Body of pancreas (tissue), 4 donors: ENCODE measurements around the gene NPAS1. TPM values are rescaled to one million over a fixed set of nuclear protein-coding genes. Genes with fewer than 3 reads are reported as not detected.
"Not testable (repeated sequence)": the region's sequence is repeated elsewhere in the genome, so short reads cannot be mapped to it uniquely, and the experiment has no call there.

ENCODE experiments used
- ATAC-seq: fragments of 150-250 bp; one replicate; pipeline ENCODE4 v1.9.1; 2016
- DNase-seq, 4 donors: peaks; one replicate each; pipeline ENCODE4 v3.0.0-alpha.2; 2019
- H3K27ac ChIP-seq, 4 donors: fragments of 200-600 bp; sonication (generic); 1 replicate in 3 of 4; 2 replicates in 1 of 4; pipeline versions ENCODE4 v1.5.1 to v1.6.1; 2016 to 2019; ENCODE audit warnings: mild to moderate bottlenecking in 1 of 4, mixed read lengths in 1 of 4, moderate library complexity in 1 of 4
- H3K27me3 ChIP-seq, 2 donors: fragments of 200-600 bp; sonication (generic); one replicate each; pipeline ENCODE4 v1.6.0; 2016; ENCODE audit warnings: mild to moderate bottlenecking in 1 of 2
- H3K36me3 ChIP-seq, 2 donors: fragments of 200-600 bp; sonication (generic); replicated peaks in 1 of 2; 2 replicates each; pipeline ENCODE4 v1.5.1; 2016; ENCODE audit warnings: low read depth in 2 of 2; ENCODE audit not compliant: insufficient read depth in 1 of 2
- H3K4me1 ChIP-seq: fragments of 200-600 bp; sonication (generic); one replicate; pipeline ENCODE4 v1.6.0; 2016
- H3K4me3 ChIP-seq, 2 donors: fragments of 200-600 bp; sonication (generic); 1 replicate in 1 of 2; 2 replicates in 1 of 2; pipeline ENCODE4 v1.5.1; 2016 to 2019
- H3K9me3 ChIP-seq, 3 donors: fragments of 200-600 bp; sonication (generic); 1 replicate in 2 of 3; 2 replicates in 1 of 3; pipeline ENCODE4 v1.5.1; 2016
- CTCF ChIP-seq, 7 experiments: fragments of 450-650 bp in 4 of 7; fragments of 200-600 bp in 3 of 7; sonication (generic) in 3 of 7; IDR thresholded peaks; one replicate each; pipeline ENCODE4 v1.5.1; 2016 to 2019; ENCODE audit warnings: antibody characterized with exemption in 7 of 7
- POLR2A ChIP-seq, 3 donors: fragments of 450-650 bp; IDR thresholded peaks; one replicate each; pipeline ENCODE4 v1.6.1; 2016; ENCODE audit warnings: antibody characterized with exemption in 3 of 3, mild to moderate bottlenecking in 2 of 3
- WGBS, 2 donors: methylation state at CpG; one replicate each; pipeline ENCODE4 v1.1.5; 2017; 5-methylcytosine and 5-hydroxymethylcytosine counted together
- intact Hi-C: fragments of 100-400 bp; cut with DNase I; formaldehyde crosslinking; loops from one replicate; pipeline ENCODE4 v1.15.1; 2023
- total RNA-seq, 2 donors: library from RNA; depleted of rRNA; stranded (reverse); fragments of >200 nt; gene quantifications; one replicate each; pipeline ENCODE4 v1.1.0, GENCODE V29; 2016

The NPAS1 gene
- total RNA-seq, 2 donors from 2014 or later, result not detected

- no peak for TF ChIP-seq POLR2A (IDR thresholded peaks at IDR 0.05)
- no peak for TF ChIP-seq CTCF (IDR thresholded peaks at IDR 0.05)
- no peak overlapping the region for H3K4me3 ChIP-seq
- no peak for DNase-seq
- peaks cover 6% of the 10 kb centered on the region for H3K4me1 ChIP-seq
- intact Hi-C loops, result no loop called here
- H3K27me3 ChIP-seq, result no peaks in the 10 kb centered on the region
- H3K9me3 ChIP-seq, result peaks cover 0 to 6% (median 0%) of the 10 kb centered on the region in 3 donors
- ATAC-seq, result no peak
- 82 to 85% methylated on average over 14 to 15 of the region's 15 CpGs for WGBS, 2 donors
- no peak overlapping the region for H3K27ac ChIP-seq
- peaks cover 0 to 10% of the 10 kb centered on the region in 2 donors for H3K36me3 ChIP-seq
Measured at GRCh38 chr19:47005164-47005641, 14.4 kb upstream of the NPAS1 start.

GRCh38 chr19:47005873-47006272 lies 13.8 kb upstream of the NPAS1 start:
- Histone ChIP-seq H3K9me3 (peaks cover 0 to 6% (median 0%) of the 10 kb centered on the region in 3 donors), H3K36me3 (peaks cover 0 to 7% of the 10 kb centered on the region in 2 donors), H3K4me1 (peaks cover 6% of the 10 kb centered on the region), H3K27me3 (no peaks in the 10 kb centered on the region), H3K27ac (no peak overlapping the region), H3K4me3 (no peak overlapping the region)
- no peak for TF ChIP-seq CTCF (IDR thresholded peaks at IDR 0.05)
- TF ChIP-seq POLR2A (IDR thresholded peaks at IDR 0.05), result no peak
- 54 to 56% methylated on average over 4 of the region's 4 CpGs for WGBS, 2 donors
- intact Hi-C loops, result no loop called here
- DNase-seq (no peak), ATAC-seq (no peak)

GRCh38 chr19:47006496-47006895 lies 13.1 kb upstream of the NPAS1 start:
- Histone ChIP-seq H3K4me1 (peaks cover 6% of the 10 kb centered on the region), H3K9me3 (peaks cover 0 to 6% (median 0%) of the 10 kb centered on the region in 3 donors), H3K27ac (no peak overlapping the region), H3K27me3 (no peaks in the 10 kb centered on the region), H3K36me3 (peaks cover 0 to under 1% of the 10 kb centered on the region in 2 donors), H3K4me3 (no peak overlapping the region)
- TF ChIP-seq POLR2A (IDR thresholded peaks at IDR 0.05) (no peak), CTCF (IDR thresholded peaks at IDR 0.05) (no peak)
- no peak for ATAC-seq
- intact Hi-C loops, result no loop called here
- no peak for DNase-seq
- 58 to 63% methylated on average over 8 of the region's 8 CpGs for WGBS, 2 donors

GRCh38 chr19:47010549-47010948 lies 9.1 kb upstream of the NPAS1 start:
- intact Hi-C loops, ATAC-seq: not testable (repeated sequence)
- 63 to 67% methylated on average over 8 of the region's 8 CpGs for WGBS, 2 donors

GRCh38 chr19:47012617-47013016 lies 7.0 kb upstream of the NPAS1 start:
- Histone ChIP-seq H3K4me3 (no peak overlapping the region), H3K9me3 (no peaks in the 10 kb centered on the region), H3K27ac (no peak overlapping the region), H3K27me3 (no peaks in the 10 kb centered on the region), H3K4me1 (peaks cover 6% of the 10 kb centered on the region), H3K36me3 (no peaks in the 10 kb centered on the region)
- ATAC-seq (no peak), DNase-seq (no peak)
- TF ChIP-seq CTCF (IDR thresholded peaks at IDR 0.05) (no peak), POLR2A (IDR thresholded peaks at IDR 0.05) (no peak)
- intact Hi-C loops, result no loop called here
- WGBS, 2 donors, result 10 to 16% methylated on average over 8 of the region's 8 CpGs

More at GRCh38 chr19:47010549-47010948, 9.1 kb upstream of the NPAS1 start:
- H3K27ac ChIP-seq, H3K4me3 ChIP-seq, H3K36me3 ChIP-seq, DNase-seq, H3K9me3 ChIP-seq, H3K4me1 ChIP-seq, H3K27me3 ChIP-seq: not testable (repeated sequence)
